HepG2 (cell line): ENCODE results near the gene TRIM5. TPM values are rescaled to one million over a fixed set of nuclear protein-coding genes. Genes with fewer than 3 reads are reported as not detected.

Source experiments
- ATAC-seq: fragments of 200-7000 bp; cut with Tn5 transposase; 3 replicates; pipeline ENCODE4 v1.9.1; 2020; ENCODE audit warnings: mild to moderate bottlenecking, moderate library complexity
- BruUV-seq: library from RNA; stranded (reverse); fragments of 400-500 nt; replicated peaks from 2 replicates; lab custom pipeline; 2021; lab: Mats Ljungman, UMichigan
- CTCF ChIA-PET: fragments of 300-600 bp; formaldehyde crosslinking; extraction: SDS; loops from one replicate; lab custom pipeline; 2021; ENCODE audit warnings: low total read pairs, inconsistent platforms, low intra/inter-chr PET ratio; lab: Yijun Ruan, JAX
- POLR2A ChIA-PET: fragments of 350-600 bp; sonication (Branson Sonifier 250); formaldehyde crosslinking; loops from one replicate; lab custom pipeline; 2020; ENCODE audit warnings: antibody characterized with exemption, inconsistent platforms; lab: Yijun Ruan, JAX
- DNase-seq: peaks from one replicate; pipeline ENCODE4 v3.0.0-alpha.2; 2015; ENCODE audit warnings: low spot score
- FAIRE-seq: peaks from 3 replicates; lab custom pipeline; 2011; peaks lifted over from hg19 to GRCh38; lab: Jason Lieb, UNC
- H2AFZ ChIP-seq: one replicate; pipeline ENCODE4 v1.6.1; 2011; ENCODE audit warnings: low read length, inconsistent platforms
- H3K27ac ChIP-seq: fragments of 300-600 bp; 3 replicates; pipeline ENCODE4 v1.8.0; 2011; ENCODE audit warnings: mixed run types, mild to moderate bottlenecking, mixed read lengths, low read length, inconsistent platforms; ENCODE audit not compliant: insufficient read depth; ENCODE audit errors: extremely low read length
- H3K27me3 ChIP-seq, 2 experiments: fragments of 200-600 bp in 1 of 2; 2 replicates in 1 of 2; 3 replicates in 1 of 2; pipeline versions ENCODE4 v1.6.0 to v1.8.0; 2011; ENCODE audit warnings: low read length in 2 of 2, mild to moderate bottlenecking in 2 of 2, moderate library complexity in 2 of 2, inconsistent platforms in 1 of 2; ENCODE audit not compliant: insufficient read depth in 2 of 2, control insufficient read depth in 1 of 2
- H3K36me3 ChIP-seq, 2 experiments: fragments of 200-600 bp in 1 of 2; replicated peaks in 1 of 2; 2 replicates in 1 of 2; 3 replicates in 1 of 2; pipeline versions ENCODE4 v1.5.1 to v1.8.0; 2011; ENCODE audit warnings: low read length in 2 of 2, inconsistent platforms in 1 of 2; ENCODE audit not compliant: insufficient read depth in 2 of 2, control insufficient read depth in 1 of 2
- H3K4me1 ChIP-seq: 2 replicates; pipeline ENCODE4 v1.5.1; 2012; ENCODE audit warnings: low read length, inconsistent platforms; ENCODE audit not compliant: insufficient read depth
- H3K4me2 ChIP-seq: 2 replicates; pipeline ENCODE4 v1.6.0; 2011; ENCODE audit warnings: low read depth, low read length, inconsistent platforms
- H3K4me3 ChIP-seq, 3 experiments: fragments of 200-600 bp in 1 of 3; sonication (generic), shearing (Covaris generic) in 1 of 3; replicated peaks in 1 of 3; 2 replicates each; pipeline ENCODE4 v1.5.1; 2011 to 2016; ENCODE audit warnings: low read length in 3 of 3, inconsistent platforms in 2 of 3, low read depth in 2 of 3, mild to moderate bottlenecking in 2 of 3, control low read depth in 1 of 3, mixed read lengths in 1 of 3; ENCODE audit not compliant: insufficient read depth in 1 of 3
- H3K79me2 ChIP-seq: one replicate; pipeline ENCODE4 v1.6.1; 2011; ENCODE audit warnings: low read length, inconsistent platforms; ENCODE audit not compliant: insufficient read depth
- H3K9ac ChIP-seq: 2 replicates; pipeline ENCODE4 v1.6.0; 2011; ENCODE audit warnings: mild to moderate bottlenecking, low read depth, low read length, inconsistent platforms; ENCODE audit not compliant: insufficient read depth
- H3K9me3 ChIP-seq: 2 replicates; pipeline ENCODE4 v1.5.1; 2012; ENCODE audit warnings: mild to moderate bottlenecking, low read length
- H4K20me1 ChIP-seq: 2 replicates; pipeline ENCODE4 v1.6.0; 2011; ENCODE audit warnings: inconsistent platforms, mild to moderate bottlenecking, low read length, moderate library complexity; ENCODE audit not compliant: insufficient read depth
- ATAD3A ChIP-seq: sonication (generic); formaldehyde crosslinking; IDR thresholded peaks from 2 replicates; pipeline ENCODE4 v1.4.0; 2020; ENCODE audit warnings: missing genetic modification reagents
- CEBPB ChIP-seq: IDR thresholded peaks from 2 replicates; pipeline ENCODE4 v1.6.1; 2011; ENCODE audit warnings: low read depth, low read length, improper control_type of control experiment, borderline replicate concordance
- RFXAP ChIP-seq: sonication (generic); formaldehyde crosslinking; IDR thresholded peaks from 2 replicates; pipeline ENCODE4 v1.4.0; 2020; ENCODE audit warnings: missing genetic modification reagents, borderline replicate concordance
- ZNF224 ChIP-seq: sonication (generic); formaldehyde crosslinking; IDR thresholded peaks from 2 replicates; pipeline ENCODE4 v1.5.0; 2020; ENCODE audit warnings: mild to moderate bottlenecking, missing genetic modification reagents
- ZNF577 ChIP-seq: sonication (generic); formaldehyde crosslinking; IDR thresholded peaks from 2 replicates; pipeline ENCODE4 v1.4.0; 2020; ENCODE audit warnings: mild to moderate bottlenecking, low read depth, missing genetic modification reagents, borderline replicate concordance
- WGBS: methylation state at CpG from one replicate; pipeline ENCODE4 v1.1.6; 2017; ENCODE audit warnings: low lambda C conversion rate; 5-methylcytosine and 5-hydroxymethylcytosine counted together
- in situ Hi-C: cut with HindIII; loops from 2 replicates; pipeline ENCODE4 v1.10.0; 2017; ENCODE audit warnings: low pct_unique_long_range_greater_than_20kb; ENCODE audit not compliant: extremely low pct_ligation_motif_present
- intact Hi-C: fragments of 100-400 bp; cut with micrococcal nuclease; formaldehyde crosslinking; loops from one replicate; pipeline ENCODE4 v1.10.0; 2022; ENCODE audit not compliant: unreplicated experiment
- polyA plus RNA-seq, 8 experiments: library from polyadenylated mRNA; depleted of rRNA in 3 of 8; stranded (reverse) in 7 of 8; unstranded in 1 of 8; fragments of >200 nt; fragmentation: Illumina TruSeq in 4 of 8; extraction: Trizol in 4 of 8; gene quantifications; 2 replicates each; pipeline versions ENCODE4 v1.2.1 to v1.2.3, GENCODE V29; 2011 to 2016; ENCODE audit warnings: low read depth in 4 of 8, missing spikeins in 1 of 8, mixed read lengths in 1 of 8; ENCODE audit not compliant: insufficient read depth in 1 of 8
- total RNA-seq, 5 experiments: library from RNA; depleted of rRNA; stranded (reverse); fragments of >200 nt; fragmentation: Illumina TruSeq; extraction: Trizol; gene quantifications; 2 replicates each; pipeline ENCODE4 v1.2.3, GENCODE V29; 2016; ENCODE audit warnings: low read depth in 1 of 5
- TF ChIP-seq, protein P1 (sequence below): sonication (generic); formaldehyde crosslinking; IDR thresholded peaks from 2 replicates; pipeline ENCODE4 v1.9.0; 2022; ENCODE audit warnings: missing genetic modification reagents, mild to moderate bottlenecking, borderline replicate concordance
- TF ChIP-seq, protein P2 (sequence below): sonication (generic); formaldehyde crosslinking; IDR thresholded peaks from 2 replicates; pipeline ENCODE4 v1.5.0; 2020; ENCODE audit warnings: mild to moderate bottlenecking, missing genetic modification reagents, borderline replicate concordance

The TRIM5 gene
- total and polyA plus RNA-seq, 2 of the 13 experiments (the other 11 are each of a cell fraction or from before 2014, with no cell fraction given): 7.8 to 13.1 TPM

DNA sequence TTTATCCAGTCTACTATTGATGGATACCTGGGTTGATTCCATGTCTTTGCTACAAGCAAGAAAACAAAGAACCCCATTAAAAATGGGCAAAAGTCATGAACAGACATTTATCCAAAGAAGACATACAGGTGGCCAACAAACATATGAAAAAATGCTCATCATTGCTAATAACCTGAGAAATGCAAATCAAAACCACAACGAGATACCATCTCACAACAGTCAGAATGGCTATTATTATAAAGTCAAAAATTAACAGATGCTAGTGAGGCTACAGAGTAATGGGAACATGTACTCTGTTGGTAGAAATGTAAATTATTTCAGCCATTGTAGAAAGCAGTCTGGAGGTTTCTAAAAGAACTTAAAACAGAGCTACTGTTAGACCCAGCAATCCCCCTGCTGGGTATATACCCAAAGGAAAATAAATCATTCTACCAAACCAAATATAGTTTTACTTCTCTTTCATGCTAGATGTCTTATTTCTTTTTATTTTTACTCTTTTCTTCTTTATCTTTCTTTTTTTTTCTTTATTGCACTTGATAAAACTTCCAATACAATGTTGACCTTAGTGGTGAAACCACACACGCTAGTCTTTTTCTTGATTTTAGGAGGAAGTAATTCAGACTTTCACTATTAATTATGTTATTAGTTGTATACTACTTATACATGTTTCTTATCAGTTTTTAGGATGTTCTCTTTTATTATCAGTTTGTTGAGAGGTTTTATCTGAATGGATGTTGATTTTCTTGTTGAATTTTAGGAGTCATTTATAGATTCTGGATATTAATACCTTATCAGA lies 19.1 kb upstream of the TRIM5 start (continued):
- TF ChIP-seq, protein P1, sequence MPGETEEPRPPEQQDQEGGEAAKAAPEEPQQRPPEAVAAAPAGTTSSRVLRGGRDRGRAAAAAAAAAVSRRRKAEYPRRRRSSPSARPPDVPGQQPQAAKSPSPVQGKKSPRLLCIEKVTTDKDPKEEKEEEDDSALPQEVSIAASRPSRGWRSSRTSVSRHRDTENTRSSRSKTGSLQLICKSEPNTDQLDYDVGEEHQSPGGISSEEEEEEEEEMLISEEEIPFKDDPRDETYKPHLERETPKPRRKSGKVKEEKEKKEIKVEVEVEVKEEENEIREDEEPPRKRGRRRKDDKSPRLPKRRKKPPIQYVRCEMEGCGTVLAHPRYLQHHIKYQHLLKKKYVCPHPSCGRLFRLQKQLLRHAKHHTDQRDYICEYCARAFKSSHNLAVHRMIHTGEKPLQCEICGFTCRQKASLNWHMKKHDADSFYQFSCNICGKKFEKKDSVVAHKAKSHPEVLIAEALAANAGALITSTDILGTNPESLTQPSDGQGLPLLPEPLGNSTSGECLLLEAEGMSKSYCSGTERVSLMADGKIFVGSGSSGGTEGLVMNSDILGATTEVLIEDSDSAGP (CRISPR knock-in tag): no peak
- TF ChIP-seq RFXAP (CRISPR knock-in tag) (no peak), ATAD3A (CRISPR knock-in tag) (no peak), ZNF577 (CRISPR knock-in tag) (no peak), ZNF224 (CRISPR knock-in tag) (no peak)

DNA sequence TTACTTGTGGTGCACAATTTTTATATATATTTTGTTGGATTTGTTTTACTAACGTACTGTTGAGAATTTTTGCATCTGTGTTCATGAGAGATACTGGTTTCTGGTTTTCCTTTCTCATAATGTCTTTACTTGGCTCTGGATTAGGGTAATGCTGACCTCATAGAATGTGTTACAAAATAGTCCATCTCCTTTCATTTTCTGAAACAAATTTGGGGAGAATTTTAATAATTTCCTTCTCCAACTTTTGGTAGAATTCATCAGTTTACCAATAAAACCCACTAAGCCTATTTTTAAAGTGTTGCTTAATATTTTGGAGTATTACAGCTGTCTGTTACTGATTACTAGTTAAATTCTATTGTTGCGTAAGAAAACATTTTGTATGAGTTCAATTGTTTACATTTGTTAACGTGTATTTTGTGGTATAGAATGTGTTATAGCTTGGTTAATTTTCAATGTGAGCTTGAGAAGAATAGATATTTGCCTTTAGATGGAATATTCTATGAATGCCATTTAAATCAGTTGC lies 16.2 kb upstream of the TRIM5 start:
- ChIA-PET POLR2A (no interaction called here), CTCF (no interaction called here)
- Histone ChIP-seq H3K4me3 (no peak overlapping the region), H3K79me2 (no peaks in the 10 kb centered on the region), H3K9me3 (no peaks in the 10 kb centered on the region), H3K9ac (no peak overlapping the region), H3K4me2 (no peak overlapping the region), H2AFZ (no peak overlapping the region), H3K27me3 (no peaks in the 10 kb centered on the region), H3K36me3 (no peaks in the 10 kb centered on the region), H4K20me1 (no peaks in the 10 kb centered on the region), H3K27ac (no peak overlapping the region), H3K4me1 (no peaks in the 10 kb centered on the region)
- ATAC-seq (no peak), DNase-seq (no peak), FAIRE-seq (no peak)
- intact Hi-C loops (no loop called here), in situ Hi-C loops (no loop called here)
- no TSS peak for BruUV-seq
- 11% methylated on average over 3 of the region's 3 CpGs for WGBS
- TF ChIP-seq CEBPB: 0 out of 2 replicates have a peak, but pooled peaks have one; percentile 8
- TF ChIP-seq, protein P2, sequence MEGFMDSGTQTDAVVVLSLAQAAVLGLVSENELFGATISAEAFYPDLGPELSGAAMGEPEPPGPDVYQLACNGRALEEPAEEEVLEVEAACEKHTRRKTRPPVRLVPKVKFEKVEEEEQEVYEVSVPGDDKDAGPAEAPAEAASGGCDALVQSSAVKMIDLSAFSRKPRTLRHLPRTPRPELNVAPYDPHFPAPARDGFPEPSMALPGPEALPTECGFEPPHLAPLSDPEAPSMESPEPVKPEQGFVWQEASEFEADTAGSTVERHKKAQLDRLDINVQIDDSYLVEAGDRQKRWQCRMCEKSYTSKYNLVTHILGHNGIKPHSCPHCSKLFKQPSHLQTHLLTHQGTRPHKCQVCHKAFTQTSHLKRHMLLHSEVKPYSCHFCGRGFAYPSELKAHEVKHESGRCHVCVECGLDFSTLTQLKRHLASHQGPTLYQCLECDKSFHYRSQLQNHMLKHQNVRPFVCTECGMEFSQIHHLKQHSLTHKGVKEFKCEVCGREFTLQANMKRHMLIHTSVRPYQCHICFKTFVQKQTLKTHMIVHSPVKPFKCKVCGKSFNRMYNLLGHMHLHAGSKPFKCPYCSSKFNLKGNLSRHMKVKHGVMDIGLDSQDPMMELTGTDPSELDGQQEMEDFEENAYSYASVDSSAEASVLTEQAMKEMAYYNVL (CRISPR knock-in tag): no peak
- TF ChIP-seq, all 625 proteins: peak for 1
